Metanephros (tissue), 2 donors: Measurements from ENCODE around the gene RPS23. TPM values are rescaled to one million over a fixed set of nuclear protein-coding genes. Genes with fewer than 3 reads are reported as not detected.

Experiments
- small RNA-seq: library from RNA; depleted of rRNA; stranded (forward); fragments of <200 nt; gene quantifications from one replicate; pipeline ENCODE3, GENCODE V24; 2014; ENCODE audit warnings: low replicate concordance
- total RNA-seq: library from RNA; depleted of rRNA; stranded (reverse); fragments of >200 nt; gene quantifications from one replicate; pipeline ENCODE4 v1.2.3, GENCODE V29; 2014

RPS23 gene
- 1,566 TPM for total RNA-seq

DNA sequence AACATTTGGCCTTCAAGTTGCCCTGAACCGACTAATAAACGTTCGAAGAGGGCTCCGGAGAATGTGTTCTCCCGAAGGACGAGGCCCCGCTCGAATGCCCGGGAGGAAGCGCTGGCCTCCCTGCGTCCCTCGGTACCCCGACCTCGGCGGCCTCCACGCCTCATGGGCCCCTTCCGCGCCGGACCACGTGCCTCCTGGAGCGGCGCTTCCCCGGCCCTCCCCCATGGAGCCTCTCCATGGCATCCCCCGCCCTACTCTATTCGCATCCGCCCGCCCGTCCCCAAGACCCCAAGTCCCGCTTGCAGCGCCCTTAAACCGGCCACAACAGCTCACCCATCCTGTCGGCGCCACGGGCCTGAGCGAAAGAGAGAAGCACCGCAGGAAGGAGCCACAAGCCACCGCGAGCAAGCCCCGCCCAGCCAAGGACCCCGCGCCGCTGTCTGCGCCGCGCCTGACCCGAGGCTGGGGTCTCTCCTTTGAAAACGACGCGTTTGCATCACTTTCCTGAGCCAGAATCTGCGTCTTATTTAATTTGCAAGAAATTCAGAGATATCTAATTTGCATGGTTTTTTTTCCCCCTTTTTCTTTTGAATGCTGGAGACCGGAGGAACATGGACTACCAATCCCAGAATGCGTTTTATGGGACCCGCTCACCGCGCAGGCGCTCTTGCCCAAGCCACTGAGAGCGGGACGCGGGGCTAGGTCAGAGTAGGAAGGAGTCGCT is at the start of gene RPS23:
Gene RPS23, minus strand, starts transcription at position 368 of the 724 bp plus-strand sequence. Its CDS starts 31 bp downstream, at position 337.

Small RNAs within 50 kb of the gene (small RNA-seq; reads per million reads assigned to genes)
- gene AC010598.1, result not detected
